DMS153 (cell line): ENCODE measurements around the gene DXO.
"Not testable (repeated sequence)": the region's sequence is repeated elsewhere in the genome, so short reads cannot be mapped to it uniquely, and the experiment has no call there.

Experiments used
- DNase-seq: peaks from one replicate; lab custom pipeline; 2025; lab: John Stamatoyannopoulos, UW

DXO gene

DNA sequence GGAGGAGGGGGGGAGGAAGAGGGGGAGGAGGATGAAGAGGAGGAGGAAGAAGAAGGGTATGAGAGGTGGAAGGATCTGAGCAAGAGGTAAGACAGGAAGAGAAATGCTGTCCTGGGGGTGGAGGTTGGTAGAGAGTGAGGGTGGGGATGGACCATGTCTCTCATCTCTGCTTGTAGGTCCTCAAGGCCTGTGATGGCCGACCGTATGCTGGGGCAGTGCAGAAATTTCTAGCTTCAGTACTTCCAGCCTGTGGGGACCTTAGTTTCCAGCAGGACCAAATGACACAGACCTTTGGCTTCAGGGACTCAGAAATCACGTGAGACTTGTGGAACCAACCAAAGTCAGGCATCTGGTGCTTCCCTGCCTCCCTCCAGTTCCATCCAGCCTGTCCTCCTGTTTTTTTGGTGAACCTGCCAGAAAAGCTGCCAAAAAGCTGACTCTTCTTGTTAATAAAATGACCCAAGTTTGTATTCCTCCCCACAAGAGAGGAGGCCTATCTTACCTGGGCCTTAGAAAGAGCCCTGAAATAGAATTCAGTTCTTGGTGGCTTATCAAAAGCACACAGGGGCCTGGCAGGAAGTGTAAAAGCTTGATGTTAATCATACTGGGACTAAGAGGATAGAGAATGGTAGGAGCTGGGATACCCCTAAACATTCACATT lies 7.4 kb upstream of the DXO start:
- DNase-seq: no peak

DNA sequence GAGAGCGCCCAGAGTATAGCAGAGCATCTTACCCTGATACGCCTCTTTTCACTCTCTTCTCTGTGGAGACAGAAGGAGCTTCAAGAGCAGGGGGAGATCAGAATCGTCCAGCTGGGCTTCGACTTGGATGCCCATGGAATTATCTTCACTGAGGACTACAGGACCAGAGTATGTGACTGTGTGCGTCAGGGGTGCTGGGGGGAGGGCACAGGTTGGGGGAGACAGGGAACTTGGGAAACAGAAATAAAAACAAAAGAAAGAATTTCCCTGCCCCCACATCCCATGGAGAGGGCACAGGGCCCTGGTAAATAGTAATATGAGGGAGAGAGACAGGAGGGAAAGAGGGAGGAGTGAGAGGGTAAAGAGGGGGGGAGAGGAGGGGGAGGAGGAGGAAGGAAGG lies 6.9 kb upstream of the DXO start:
- DNase-seq: no peak

DNA sequence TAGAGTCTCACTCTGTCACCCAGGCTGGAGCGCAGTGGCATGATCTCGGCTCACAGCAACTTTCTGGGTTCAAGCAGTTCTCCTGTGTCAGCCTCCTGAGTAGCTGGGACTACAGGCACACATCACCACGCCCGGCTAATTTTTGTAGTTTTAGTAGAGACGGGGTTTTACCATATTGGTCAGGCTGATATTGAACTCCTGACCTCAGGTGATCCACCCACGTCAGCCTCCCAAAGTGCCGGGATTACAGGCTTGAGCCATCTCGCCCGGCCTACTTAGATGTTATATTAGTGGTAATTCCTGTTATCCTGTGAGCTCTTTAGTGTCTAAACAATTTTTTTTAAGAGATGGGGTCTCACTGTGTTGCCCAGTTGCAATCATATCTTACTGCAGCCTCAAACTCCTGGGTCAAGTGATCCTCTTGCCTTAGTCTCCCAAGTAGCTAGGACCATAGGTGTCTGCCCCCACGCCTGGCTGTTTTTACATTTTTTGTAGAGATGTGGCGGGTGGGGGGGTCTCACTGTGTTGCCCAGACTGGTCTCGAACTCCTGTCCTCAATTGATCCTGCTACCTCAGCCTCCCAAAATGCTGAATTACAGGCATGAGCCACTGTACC lies 6.0 kb upstream of the DXO start:
- DNase-seq: no peak

DNA sequence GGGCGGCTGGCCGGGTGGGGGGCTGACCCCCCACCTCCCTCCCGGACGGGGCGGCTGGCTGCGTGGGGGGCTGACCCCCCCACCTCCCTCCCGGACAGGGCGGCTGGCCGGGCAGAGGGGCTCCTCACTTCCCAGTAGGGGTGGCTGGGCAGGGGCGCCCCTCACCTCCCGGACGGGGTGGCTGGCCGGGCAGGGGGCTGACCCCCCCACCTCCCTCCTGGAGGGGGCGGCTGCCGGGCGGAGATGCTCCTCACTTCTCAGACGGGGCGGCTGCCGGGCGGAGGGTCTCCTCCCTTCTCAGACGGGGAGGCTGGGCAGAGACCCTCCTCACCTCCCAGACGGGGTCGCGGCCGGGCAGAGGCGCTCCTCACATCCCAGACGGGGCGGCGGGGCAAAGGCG lies 4.1 kb upstream of the DXO start:
- DNase-seq: not testable (repeated sequence)

DNA sequence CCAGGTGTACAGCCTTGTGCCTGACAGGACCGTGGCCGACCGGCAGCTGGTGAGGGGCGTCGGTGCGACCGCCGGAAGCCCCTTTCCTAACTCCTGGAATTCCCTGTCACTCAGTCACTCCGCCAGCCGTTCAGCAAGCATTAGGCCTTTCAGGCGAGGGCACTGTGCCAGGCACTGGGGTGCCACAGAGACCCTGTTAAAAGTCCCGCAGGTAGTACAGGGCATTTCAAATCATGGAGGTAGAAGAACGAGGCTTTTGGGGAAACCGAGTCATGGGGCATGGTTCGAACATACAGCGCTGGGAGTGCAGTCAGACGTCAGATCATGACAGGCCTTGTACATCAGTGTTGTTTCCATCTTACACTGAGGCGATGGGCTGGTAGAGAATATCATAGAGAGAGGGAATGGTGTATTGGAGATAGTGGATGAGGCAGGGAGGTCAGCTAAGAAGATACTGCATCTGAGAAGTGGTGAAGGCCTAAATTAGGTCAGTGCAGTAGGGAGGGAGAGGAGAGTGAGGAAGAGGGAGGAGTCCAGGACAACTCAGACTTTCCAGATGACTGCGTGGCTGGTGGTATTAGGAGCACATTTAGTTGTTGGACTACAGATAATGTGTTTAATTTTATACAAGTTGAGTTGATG lies 892 bp upstream of the DXO start:
- no peak for DNase-seq

DNA sequence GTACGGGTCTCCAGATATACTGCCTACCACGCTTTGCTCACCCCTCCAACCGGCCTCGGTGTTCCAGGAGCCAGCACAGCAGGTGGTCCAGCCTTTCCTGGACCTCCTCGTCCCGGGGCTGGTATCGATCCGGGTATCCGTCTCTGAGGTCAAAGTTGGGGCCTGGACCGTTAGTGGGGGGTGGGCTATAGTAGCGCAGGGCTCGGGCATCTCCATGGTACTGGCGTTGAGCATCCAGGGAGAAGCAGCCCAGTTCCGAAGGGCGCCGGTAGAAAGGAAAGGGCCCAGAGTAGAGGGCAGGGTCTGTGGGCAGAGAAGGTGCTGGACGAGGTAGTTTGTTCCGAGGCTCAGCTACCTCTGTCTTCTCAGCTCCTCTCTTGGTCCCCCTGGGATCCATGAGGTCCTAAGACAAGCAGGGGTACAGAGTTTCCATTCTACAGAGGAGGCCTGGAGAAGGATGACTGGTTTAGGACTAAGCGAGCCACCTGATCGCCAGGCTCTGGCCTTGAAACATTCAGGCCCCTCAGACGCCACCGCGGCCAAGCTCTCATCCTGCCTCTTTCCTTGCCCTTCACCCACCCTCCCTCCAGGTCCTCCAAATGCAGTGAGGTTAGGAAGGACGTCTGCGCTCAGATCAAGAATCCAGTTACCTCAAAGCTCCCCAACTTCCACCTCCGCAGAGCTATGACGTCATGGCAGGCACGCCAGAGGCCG lies 502 bp downstream of the DXO start:
- no peak for DNase-seq

DNA sequence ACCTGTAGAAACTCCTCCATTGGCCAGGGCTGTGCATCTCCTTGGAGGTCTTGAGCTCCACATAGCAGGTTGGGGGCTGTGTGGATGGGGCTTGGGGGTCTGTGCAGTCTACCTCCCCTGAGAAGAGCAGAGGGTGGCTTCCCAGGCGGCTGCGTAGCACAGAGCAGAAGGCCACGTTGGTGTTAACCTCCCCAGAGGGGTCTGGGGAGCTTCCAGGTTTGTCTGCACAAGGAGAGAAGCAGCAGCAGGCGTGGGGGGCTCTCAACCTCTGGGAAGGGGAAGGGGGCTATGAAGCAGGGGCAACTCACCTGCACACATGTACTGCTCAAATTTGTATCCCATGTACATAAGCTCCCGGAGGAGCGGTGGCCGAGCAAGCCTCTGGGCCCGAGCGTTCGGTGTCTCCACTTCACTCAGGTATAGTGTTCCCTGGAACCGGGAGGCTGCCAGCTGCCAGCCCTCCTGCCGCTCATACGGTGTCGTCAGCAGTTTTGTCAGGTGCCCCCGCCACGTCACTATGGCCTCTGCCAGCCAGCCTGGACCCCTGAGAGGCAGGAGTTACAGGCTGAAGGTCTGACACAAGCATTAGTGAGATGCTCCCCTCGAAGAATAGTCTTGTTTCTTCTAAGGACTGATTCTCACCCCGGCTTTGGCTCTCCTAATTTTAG lies 1.2 kb downstream of the DXO start:
- DNase-seq: no peak

DNA sequence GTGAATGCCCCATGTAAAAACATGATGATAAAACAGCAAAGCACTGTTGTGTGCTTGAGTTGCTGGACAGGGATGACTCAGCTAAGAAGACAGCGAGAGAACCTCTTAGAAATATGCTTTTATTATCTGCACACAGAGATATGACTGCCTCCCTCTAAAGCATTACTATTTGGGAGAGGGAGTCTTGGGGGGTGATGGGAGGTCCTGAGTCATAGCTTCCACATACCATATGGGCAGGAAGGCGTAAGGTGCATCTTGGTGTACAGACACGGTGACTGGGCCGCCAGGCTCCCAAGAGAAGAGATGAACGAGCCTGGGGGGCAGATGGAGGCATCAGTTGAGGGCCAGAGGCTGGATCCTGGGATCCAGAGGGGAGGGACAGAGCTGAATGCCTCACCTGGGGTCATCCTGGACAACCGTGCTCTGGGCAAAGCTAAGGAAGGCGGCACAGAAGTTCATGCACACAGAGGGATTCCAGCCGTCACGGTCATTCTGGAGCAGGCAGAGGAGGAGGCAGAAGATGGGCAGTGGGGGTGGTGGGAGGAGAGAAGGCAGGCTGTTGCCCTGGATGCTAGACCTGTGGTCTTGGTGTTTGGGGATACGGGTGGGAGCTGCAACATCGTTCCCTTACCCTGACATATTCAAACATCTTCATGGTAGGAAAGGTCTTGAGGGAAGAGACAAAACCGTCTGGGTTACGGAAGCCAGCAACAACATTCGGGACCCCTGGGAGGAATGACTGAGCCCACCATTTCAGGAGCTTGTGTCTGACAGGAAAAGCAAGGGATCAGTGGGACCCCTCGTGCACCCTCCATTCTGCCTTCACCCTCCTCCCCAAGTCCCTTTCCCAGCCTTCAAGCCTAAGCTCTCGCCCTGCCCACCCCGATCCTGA lies 2.0 kb downstream of the DXO start:
- no peak for DNase-seq

DNA sequence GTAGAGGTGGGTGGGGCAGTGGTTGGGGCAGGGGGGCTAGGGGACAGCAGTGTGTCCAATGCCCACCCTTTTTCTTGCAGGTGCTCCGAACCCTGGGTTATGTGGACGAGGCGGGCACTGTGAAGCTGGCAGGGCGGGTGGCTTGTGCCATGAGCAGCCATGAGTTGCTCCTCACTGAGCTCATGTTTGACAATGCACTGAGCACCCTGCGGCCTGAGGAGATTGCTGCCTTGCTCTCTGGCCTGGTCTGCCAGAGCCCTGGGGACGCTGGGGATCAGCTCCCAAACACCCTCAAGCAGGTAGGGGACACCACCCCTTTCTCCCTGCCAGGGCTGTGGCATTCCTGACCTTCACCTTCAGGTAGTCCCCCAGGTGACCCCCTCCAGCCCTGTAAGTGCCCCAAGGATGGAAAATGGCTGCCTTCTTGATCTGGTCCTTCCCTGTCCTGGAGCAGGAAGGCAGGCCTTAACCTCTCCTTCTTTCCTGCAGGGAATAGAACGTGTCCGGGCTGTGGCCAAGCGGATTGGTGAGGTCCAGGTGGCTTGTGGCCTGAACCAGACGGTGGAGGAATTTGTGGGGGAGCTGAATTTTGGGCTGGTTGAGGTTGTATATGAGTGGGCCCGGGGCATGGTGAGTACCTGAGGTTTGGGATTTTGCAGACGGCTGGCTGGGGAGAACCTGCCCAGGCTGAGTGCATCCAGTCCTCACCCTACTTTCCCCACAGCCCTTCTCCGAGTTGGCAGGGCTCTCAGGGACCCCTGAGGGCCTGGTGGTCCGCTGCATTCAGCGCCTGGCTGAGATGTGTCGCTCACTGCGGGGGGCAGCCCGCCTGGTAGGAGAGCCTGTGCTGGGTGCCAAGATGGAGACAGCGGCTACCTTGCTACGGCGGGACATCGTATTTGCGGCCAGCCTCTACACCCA lies 2.9 kb downstream of the DXO start:
- no peak for DNase-seq

DNA sequence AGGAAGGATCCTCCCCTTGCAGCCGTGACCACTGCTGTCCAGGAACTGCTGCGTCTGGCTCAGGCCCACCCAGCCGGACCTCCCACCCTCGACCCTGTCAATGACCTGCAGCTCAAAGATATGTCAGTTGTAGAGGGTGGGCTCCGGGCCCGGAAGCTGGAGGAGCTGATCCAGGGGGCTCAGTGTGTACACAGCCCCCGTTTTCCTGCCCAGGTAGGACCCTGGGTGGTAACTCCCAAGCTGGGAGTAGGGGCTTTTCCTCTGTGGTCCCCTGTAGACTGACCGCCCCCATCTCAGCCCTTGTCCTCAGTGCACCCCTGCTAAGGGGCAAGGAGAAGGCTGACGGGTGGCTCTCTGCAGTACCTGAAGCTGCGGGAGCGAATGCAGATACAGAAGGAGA lies 3.6 kb downstream of the DXO start:
- DNase-seq: no peak

DNA sequence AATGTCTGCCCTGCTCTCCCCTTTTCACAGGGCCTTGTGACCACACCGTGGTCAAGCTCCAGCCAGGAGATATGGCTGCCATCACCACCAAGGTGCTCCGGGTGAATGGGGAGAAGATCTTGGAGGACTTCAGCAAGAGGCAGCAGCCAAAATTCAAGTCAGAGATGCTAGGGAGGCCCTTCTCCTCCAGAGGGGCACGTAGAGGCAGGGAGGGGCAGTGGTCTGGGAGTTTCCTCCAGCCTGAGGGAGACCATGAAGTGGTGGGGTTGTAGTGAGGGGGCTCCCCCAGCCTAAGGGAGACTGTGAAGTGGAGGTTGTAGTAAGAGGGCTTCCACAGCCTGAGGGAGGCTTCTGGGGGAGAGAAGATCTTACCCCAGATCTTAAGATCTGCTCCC lies 4.0 kb downstream of the DXO start:
- no peak for DNase-seq

DNA sequence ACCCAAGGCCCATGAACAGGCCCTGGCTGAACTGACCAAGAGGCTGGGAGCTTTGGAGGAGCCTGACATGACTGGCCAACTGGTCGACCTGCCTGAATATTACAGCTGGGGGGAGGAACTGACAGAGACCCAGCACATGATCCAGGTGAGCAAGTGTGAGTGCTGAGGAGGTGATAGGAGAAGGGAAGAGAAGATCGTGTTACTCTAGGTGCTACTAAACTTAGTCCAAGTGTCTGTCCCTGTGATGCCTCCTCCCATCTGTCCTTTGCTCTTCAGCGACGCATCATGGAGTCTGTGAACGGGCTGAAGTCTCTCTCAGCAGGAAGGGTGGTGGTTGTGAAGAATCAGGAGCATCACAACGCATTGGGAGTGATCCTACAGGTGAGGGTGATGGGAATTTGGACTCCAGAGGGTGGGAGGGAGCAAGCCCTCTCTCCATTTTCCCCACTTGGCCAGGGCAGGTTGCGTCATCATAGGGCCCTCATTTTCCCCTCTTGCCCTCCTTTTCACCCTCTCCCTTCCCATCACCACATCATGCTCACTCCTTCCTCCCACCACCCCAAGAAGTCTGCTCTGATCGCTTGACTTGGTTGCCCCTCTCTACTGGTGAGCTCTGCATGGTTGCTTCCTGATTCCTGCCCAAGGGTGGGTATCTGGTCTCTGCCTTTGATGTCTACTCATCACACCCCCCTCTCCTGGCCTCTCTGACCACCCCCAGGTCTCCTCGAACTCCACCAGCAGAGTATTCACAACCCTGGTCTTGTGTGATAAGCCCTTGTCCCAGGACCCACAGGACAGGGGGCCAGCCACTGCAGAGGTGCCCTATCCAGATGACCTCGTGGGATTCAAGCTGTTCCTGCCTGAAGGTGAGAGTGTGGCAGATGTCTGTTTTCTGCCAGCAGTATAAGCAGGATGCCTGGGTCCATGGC lies 4.7 kb downstream of the DXO start:
- no peak for DNase-seq

DNA sequence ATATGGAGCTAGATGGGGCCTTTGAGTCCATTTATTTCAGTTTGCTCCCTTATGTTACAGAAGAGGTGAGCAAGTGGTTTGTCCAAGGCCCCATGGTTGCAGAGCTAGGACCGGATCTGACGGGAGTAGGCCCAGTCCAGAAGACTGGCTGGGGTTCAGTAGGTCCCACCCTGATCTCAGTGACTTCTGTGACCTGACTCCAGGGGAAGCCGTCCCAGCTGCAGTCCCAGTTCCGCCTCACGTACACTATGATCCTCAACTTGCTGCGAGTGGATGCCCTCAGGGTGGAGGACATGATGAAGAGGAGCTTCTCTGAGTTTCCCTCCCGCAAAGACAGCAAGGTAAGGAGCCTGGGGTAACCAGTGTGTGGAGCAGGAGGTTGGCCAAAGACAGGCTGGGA lies 5.4 kb downstream of the DXO start:
- DNase-seq: no peak

DNA sequence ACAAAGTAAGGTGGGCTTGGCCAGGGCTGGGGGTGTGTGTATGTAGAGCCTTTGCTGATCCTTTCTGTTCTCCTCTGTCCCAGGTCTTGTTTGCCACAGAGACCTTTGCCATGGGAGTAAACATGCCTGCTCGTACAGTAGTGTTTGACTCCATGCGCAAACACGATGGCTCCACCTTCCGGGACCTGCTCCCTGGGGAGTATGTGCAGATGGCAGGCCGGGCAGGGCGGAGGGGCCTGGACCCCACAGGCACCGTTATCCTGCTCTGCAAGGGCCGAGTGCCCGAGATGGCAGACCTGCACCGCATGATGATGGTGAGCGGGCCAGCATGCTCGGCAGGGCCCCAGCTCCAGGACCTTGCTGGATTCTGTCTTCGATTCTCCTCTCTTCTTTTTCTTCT lies 6.2 kb downstream of the DXO start:
- no peak for DNase-seq

DNA sequence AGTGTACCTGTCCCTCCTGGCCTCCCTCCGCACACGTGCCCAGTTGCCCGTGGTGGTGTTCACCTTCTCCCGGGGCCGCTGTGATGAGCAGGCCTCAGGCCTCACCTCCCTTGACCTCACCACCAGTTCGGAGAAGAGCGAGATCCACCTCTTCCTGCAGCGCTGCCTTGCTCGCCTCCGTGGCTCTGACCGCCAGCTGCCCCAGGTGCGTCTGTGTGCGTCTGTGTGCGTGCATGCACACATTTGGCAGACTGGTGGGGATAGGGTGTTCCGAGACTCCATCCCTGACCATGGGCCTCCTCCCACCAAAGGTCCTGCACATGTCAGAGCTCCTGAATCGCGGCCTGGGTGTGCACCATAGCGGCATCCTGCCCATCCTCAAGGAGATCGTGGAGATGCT lies 8.0 kb downstream of the DXO start:
- no peak for DNase-seq

DNA sequence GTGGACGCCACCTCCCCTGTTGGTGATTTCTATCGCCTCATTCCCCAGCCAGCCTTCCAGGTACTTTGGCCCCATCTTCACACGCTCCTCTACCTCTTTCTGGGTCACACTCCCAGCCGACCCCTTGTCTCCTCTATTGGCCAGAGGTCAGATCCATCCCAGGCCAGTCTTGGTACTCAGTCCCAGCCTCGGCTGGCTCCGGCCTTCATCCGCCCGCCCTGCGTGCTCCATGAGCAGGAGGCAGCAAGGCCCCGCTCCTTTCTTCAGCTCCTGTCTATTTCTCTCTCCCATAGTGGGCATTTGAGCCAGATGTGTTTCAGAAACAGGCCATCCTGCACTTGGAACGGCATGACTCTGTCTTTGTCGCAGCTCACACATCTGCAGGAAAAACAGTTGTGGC lies 10.3 kb downstream of the DXO start:
- no peak for DNase-seq

DNA sequence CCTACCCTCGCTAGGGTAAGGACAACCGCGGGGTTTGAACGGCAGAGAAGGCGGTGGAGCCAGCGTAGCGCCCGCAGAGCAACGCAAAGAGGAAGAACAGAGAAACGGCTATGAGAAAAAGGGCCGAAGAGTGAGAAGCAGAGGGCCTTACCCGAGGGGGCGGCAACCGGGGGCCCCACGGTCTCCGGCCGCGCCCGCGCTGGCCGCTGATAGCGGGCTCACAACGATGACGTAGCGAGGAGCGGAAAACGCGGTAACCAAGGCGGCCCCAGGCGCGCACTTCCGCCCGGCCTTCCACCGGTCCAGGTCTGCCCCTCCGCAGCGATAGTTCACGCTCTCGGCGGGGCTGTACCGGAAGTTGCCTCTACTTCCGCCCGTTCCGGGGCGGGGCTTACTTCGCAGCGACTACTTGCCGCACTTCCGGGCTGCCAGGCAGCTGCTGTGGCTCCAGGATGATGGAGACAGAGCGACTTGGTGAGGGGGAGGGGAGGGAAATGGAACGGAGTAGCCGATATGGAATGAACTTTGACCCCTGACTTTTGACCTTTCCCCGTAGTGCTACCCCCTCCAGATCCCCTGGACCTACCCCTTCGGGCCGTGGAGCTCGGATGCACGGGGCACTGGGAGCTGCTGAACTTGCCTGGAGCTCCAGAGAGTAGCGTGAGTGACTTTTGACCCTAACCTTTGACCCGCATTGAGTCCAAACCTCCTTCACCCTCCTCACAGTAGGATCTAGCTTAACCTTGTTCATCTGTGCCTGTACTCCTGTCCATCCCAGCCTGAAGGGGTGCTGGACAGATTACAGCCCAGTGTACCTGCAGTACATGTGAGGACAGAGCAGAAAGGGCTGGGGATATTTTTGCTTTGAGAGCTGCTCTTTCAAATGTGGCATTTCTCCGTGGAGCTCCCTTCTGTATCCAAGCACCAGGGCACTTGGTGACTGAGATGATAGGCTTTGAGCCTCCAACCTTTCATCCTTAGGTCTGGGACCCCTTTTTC lies 12.9 kb downstream of the DXO start, which contains the start of the genes NELFE and SKIC2:
NELFE (minus strand) TSS at position 231 of the 999 bp plus-strand sequence. CDS start 525 bp downstream, outside the sequence.
SKIC2 (plus strand) TSS at position 435 of the 999 bp plus-strand sequence; CDS start at position 453, 18 bp downstream.
- DNase-seq: peak; percentile 98

DNA sequence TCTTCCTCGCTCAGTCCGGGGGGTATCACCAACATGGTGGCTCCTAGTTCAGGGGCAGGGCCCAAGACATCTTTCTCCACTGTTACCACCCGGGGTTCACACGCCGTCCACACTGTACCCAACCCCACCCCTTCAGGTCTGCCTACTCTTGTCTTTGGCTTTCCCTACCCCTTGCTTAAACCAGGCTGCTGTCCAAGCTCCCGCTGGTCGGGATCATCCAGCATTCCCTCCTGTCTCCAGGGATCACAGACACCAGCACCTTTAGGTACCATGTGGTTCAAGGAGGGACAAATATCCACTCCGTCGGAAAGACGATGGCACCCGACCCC lies 13.6 kb downstream of the DXO start:
- DNase-seq: no peak
